Measurements from ENCODE around the gene DCAF15.
"Not testable (repeated sequence)": the region's sequence is repeated elsewhere in the genome, so short reads cannot be mapped to it uniquely, and the experiment has no call there.

DCAF15 gene

DNA sequence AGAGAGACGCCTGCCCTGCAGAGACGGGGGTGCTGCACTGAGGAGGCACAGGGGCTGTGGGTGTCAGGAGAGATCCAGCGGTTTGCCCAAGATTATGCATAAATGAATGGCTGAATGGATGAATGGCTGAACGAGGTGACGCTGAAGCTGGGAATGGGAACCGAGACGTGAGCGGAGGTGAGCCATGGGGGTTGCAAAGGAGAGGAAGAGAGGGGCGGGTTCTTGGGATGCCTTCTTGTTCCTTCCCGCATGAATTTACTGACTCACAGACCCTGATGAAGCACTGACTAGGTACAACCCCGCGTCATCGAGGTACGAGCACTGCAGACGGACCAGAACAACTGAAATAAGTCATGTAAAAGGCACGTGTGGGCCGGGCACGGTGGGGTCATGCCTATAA is 16.7 kb downstream of the DCAF15 start:
- no peak for DNase-seq (ENCODE audit: low read depth)
- TF ChIP-seq, protein P1, sequence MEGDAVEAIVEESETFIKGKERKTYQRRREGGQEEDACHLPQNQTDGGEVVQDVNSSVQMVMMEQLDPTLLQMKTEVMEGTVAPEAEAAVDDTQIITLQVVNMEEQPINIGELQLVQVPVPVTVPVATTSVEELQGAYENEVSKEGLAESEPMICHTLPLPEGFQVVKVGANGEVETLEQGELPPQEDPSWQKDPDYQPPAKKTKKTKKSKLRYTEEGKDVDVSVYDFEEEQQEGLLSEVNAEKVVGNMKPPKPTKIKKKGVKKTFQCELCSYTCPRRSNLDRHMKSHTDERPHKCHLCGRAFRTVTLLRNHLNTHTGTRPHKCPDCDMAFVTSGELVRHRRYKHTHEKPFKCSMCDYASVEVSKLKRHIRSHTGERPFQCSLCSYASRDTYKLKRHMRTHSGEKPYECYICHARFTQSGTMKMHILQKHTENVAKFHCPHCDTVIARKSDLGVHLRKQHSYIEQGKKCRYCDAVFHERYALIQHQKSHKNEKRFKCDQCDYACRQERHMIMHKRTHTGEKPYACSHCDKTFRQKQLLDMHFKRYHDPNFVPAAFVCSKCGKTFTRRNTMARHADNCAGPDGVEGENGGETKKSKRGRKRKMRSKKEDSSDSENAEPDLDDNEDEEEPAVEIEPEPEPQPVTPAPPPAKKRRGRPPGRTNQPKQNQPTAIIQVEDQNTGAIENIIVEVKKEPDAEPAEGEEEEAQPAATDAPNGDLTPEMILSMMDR (conservative IDR thresholded peaks at IDR 0.05; ENCODE audit: low read depth, low read length): no peak

DNA sequence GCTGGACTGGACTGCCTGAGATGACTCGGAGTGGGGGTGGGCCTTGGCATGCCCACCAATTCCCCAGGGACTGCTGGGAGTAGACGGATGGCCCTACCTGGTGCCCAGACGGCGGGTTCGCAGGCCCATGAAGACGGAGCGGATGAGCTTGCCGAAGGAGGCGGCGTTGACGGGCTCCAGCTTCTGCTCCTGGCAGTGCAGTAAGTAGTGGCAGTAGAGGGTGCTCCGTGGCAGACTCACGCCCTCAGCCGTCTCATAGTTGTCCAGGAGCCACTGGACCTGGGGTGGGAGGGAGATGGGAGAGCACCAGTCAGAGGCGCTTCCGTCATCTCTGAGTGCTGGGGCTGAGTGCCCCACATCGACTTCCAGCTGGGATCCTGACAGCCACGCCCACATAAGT is 17.6 kb downstream of the DCAF15 start:
- no peak overlapping the region for H3K4me3 ChIP-seq (ENCODE audit: low read length)
- TF ChIP-seq, protein P1 (conservative IDR thresholded peaks at IDR 0.05; ENCODE audit: low read depth, low read length): no peak
- no peak for DNase-seq (ENCODE audit: low read depth)

More for the DNA sequence above, 16.7 kb downstream of the DCAF15 start:
- H3K4me3 ChIP-seq (ENCODE audit: low read length): no peak overlapping the region

- DNase-seq (ENCODE audit: low read depth); H3K4me3 ChIP-seq (ENCODE audit: low read length): not testable (repeated sequence)
Observed at GRCh38 chr19:13971868-13972267, 19.6 kb downstream of the DCAF15 start.

GRCh38 chr19:13972368-13973155 is 20.3 kb downstream of the DCAF15 start:
- no peak overlapping the region for H3K4me3 ChIP-seq (ENCODE audit: low read length)
- DNase-seq (ENCODE audit: low read depth): no peak
- TF ChIP-seq, protein P1 (conservative IDR thresholded peaks at IDR 0.05; ENCODE audit: low read depth, low read length): no peak

DNA sequence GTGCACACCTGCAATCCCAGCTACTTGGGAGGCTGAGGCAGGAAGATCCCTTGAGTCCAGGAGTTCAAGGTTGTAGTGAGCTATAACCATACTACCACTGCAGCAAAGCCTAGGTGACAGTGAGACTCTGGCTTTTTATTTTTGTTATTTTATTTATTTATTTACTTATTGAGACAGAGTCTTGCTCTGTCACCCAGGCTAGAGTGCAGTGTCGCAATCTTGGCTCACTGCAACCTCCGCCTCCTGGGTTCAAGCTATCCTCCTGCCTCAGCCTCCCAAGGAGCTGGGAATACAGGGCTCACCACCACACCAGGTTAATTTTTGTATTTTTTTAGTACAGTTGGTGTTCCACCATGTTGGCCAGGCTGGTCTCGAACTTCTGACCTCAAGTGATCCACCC is 21.2 kb downstream of the DCAF15 start:
- DNase-seq (ENCODE audit: low read depth); H3K4me3 ChIP-seq (ENCODE audit: low read length): not testable (repeated sequence)

DNA sequence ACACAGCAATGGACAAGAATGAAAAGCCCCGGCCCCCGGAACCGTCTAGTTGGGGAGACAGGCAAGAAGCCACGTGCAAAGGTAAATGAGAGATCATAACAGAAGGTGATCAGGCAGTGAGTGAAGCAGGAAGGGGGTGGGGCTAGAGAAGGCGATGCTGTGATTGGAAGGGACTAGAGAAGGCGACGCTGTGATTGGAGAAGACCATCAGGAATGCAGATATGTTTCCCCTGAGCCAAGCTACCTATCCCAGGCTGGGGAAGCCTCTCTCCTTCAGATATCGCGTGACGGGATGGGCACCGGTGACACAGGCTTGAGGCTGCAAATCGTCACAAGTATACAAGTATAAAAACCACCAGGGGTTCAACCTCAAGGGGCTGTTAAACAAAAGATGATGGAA is 21.8 kb downstream of the DCAF15 start:
- H3K4me3 ChIP-seq (ENCODE audit: low read length): no peak overlapping the region
- no peak for DNase-seq (ENCODE audit: low read depth)
- TF ChIP-seq, protein P1 (conservative IDR thresholded peaks at IDR 0.05; ENCODE audit: low read depth, low read length): no peak

DNA sequence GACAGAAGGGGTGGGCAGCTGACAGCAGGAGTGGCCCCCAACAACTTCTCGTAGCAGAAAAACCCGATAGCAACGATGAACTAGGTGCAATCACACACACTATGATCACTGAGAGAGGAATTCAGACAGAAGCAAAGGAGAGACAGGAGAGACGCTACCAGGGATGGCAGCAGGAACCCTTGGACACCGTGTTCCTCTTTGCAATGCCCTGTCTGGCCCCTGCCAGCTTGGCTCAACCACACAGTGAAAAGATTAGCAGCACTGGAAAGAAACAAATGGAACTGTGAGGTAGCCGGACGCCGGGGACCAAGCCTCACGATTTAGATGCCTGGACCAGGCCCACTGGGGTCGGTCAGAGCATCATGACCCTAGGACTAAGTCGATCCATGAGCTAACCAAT is 23.6 kb downstream of the DCAF15 start:
- DNase-seq (ENCODE audit: low read depth): no peak
- TF ChIP-seq, protein P1 (conservative IDR thresholded peaks at IDR 0.05; ENCODE audit: low read depth, low read length): no peak
- no peak overlapping the region for H3K4me3 ChIP-seq (ENCODE audit: low read length)

DNA sequence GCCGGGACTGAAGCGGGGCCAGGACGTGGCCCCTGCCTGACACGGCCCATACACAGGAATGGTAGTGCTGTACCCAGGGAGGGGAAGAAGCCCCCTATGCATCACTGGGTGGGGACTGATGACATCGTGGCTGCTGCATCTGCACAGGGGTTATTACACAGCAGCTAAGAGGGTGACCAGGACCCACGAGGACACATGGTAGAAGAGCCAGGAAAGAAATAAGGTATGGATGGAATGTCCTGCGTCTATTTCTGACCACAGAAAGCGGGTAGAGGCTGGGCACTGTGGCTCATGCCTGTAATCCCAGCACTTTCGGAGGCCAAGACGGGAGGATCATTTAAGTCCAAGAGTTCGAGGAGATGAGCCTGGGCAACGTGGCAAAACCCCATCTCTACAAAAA is 24.1 kb downstream of the DCAF15 start:
- DNase-seq (ENCODE audit: low read depth): no peak
- TF ChIP-seq, protein P1 (conservative IDR thresholded peaks at IDR 0.05; ENCODE audit: low read depth, low read length): no peak
- no peak overlapping the region for H3K4me3 ChIP-seq (ENCODE audit: low read length)

All from retinal pigment epithelial cell (primary cell).